ENCODE data around the gene CACNB3.

Gene CACNB3

GRCh38 chr12:48803675-48804074 is 14.6 kb upstream of the CACNB3 start:
- no peak overlapping the region for H3K4me3 ChIP-seq (ENCODE audit: low read depth, low read length)
- no peaks in the 10 kb centered on the region for H3K27me3 ChIP-seq (ENCODE audit: control insufficient read depth, insufficient read depth, low read length)
- no peak overlapping the region for H3K9ac ChIP-seq
- no peaks in the 10 kb centered on the region for H3K9me3 ChIP-seq (ENCODE audit: control insufficient read depth, low read length)
- no peaks in the 10 kb centered on the region for H3K36me3 ChIP-seq (ENCODE audit: control insufficient read depth, insufficient read depth, low read length)
- no peak overlapping the region for H2AFZ ChIP-seq
- H3K27ac ChIP-seq = no peak overlapping the region
- H3K4me1 ChIP-seq = no peaks in the 10 kb centered on the region
- H3K4me2 ChIP-seq (ENCODE audit: low read length) = no peak overlapping the region
- TF ChIP-seq CTCF (IDR thresholded peaks at IDR 0.05) = no peak
- no peaks in the 10 kb centered on the region for H3K79me2 ChIP-seq

- Histone ChIP-seq H3K4me2 (ENCODE audit: low read length) (no peak overlapping the region), H3K36me3 (ENCODE audit: control insufficient read depth, insufficient read depth, low read length) (no peaks in the 10 kb centered on the region), H3K27me3 (ENCODE audit: control insufficient read depth, insufficient read depth, low read length) (no peaks in the 10 kb centered on the region), H3K4me3 (ENCODE audit: low read depth, low read length) (no peak overlapping the region), H3K79me2 (no peaks in the 10 kb centered on the region), H3K4me1 (no peaks in the 10 kb centered on the region), H3K9ac (no peak overlapping the region), H3K27ac (no peak overlapping the region), H2AFZ (no peak overlapping the region), H3K9me3 (ENCODE audit: control insufficient read depth, low read length) (no peaks in the 10 kb centered on the region)
- TF ChIP-seq CTCF (IDR thresholded peaks at IDR 0.05) = no peak
Measured at GRCh38 chr12:48807981-48808380, 10.3 kb upstream of the CACNB3 start.

- no peak overlapping the region for H3K4me3 ChIP-seq (ENCODE audit: low read depth, low read length)
- no peaks in the 10 kb centered on the region for H3K9me3 ChIP-seq (ENCODE audit: control insufficient read depth, low read length)
- H3K27me3 ChIP-seq (ENCODE audit: control insufficient read depth, insufficient read depth, low read length) = no peaks in the 10 kb centered on the region
- H2AFZ ChIP-seq = peak overlapping the region; percentile 51
- TF ChIP-seq CTCF (IDR thresholded peaks at IDR 0.05) = no peak
- no peak overlapping the region for H3K4me2 ChIP-seq (ENCODE audit: low read length)
- no peaks in the 10 kb centered on the region for H3K36me3 ChIP-seq (ENCODE audit: control insufficient read depth, insufficient read depth, low read length)
- H3K9ac ChIP-seq = no peak overlapping the region
- H3K27ac ChIP-seq = no peak overlapping the region
- peaks cover 8% of the 10 kb centered on the region for H3K4me1 ChIP-seq
- H3K79me2 ChIP-seq = no peaks in the 10 kb centered on the region
Measured at GRCh38 chr12:48810903-48811431, 7.3 kb upstream of the CACNB3 start.

- Histone ChIP-seq H3K36me3 (ENCODE audit: control insufficient read depth, insufficient read depth, low read length) (no peaks in the 10 kb centered on the region), H3K4me3 (ENCODE audit: low read depth, low read length) (no peak overlapping the region), H3K27me3 (ENCODE audit: control insufficient read depth, insufficient read depth, low read length) (no peaks in the 10 kb centered on the region), H3K9me3 (ENCODE audit: control insufficient read depth, low read length) (no peaks in the 10 kb centered on the region), H3K27ac (no peak overlapping the region), H3K9ac (no peak overlapping the region), H3K4me2 (ENCODE audit: low read length) (no peak overlapping the region), H3K4me1 (peaks cover 14% of the 10 kb centered on the region), H2AFZ (no peak overlapping the region), H3K79me2 (no peaks in the 10 kb centered on the region)
- no peak for TF ChIP-seq CTCF (IDR thresholded peaks at IDR 0.05)
Measured at GRCh38 chr12:48811437-48812090, 6.7 kb upstream of the CACNB3 start.

- H3K27ac ChIP-seq = no peak overlapping the region
- H3K4me1 ChIP-seq = peaks cover 16% of the 10 kb centered on the region
Measured at GRCh38 chr12:48812389-48812788, 5.9 kb upstream of the CACNB3 start.

More at GRCh38 chr12:48812389-48812788, 5.9 kb upstream of the CACNB3 start:
- no peak for TF ChIP-seq CTCF (IDR thresholded peaks at IDR 0.05)
- Histone ChIP-seq H3K4me3 (ENCODE audit: low read depth, low read length) (no peak overlapping the region), H3K79me2 (no peaks in the 10 kb centered on the region), H3K27me3 (ENCODE audit: control insufficient read depth, insufficient read depth, low read length) (no peaks in the 10 kb centered on the region), H3K9ac (no peak overlapping the region), H3K4me2 (ENCODE audit: low read length) (no peak overlapping the region), H3K9me3 (ENCODE audit: control insufficient read depth, low read length) (no peaks in the 10 kb centered on the region), H3K36me3 (ENCODE audit: control insufficient read depth, insufficient read depth, low read length) (no peaks in the 10 kb centered on the region), H2AFZ (peak overlapping the region; percentile 54)

Data from parathyroid adenoma (tissue), 2 donors.